Neural cell (in vitro differentiated cells): Measurements from ENCODE around the gene VPS35L. TPM values are rescaled to one million over a fixed set of nuclear protein-coding genes. Genes with fewer than 3 reads are reported as not detected.

ENCODE experiments used
- H2AFZ ChIP-seq: fragments of 200-600, 300-800 bp; sonication (generic), shearing (Covaris generic); 2 replicates; pipeline ENCODE4 v1.6.0; 2014; ENCODE audit warnings: low read depth, mild to moderate bottlenecking, antibody characterized with exemption, low read length, moderate library complexity
- H3F3A ChIP-seq: fragments of 200-600 bp; shearing (Covaris generic); 2 replicates; pipeline ENCODE4 v1.6.1; 2016; ENCODE audit warnings: mild to moderate bottlenecking, moderate library complexity, mixed read lengths, antibody characterized with exemption, low read length; ENCODE audit not compliant: insufficient read depth, poor library complexity, severe bottlenecking
- H3K27ac ChIP-seq: fragments of 200-600, 300-800 bp; sonication (generic), shearing (Covaris generic); 2 replicates; pipeline ENCODE4 v1.5.1; 2014; ENCODE audit warnings: mild to moderate bottlenecking, low read length, moderate library complexity
- H3K27me3 ChIP-seq: fragments of 300-800, 200-600 bp; sonication (generic), shearing (Covaris generic); 2 replicates; pipeline ENCODE4 v1.6.0; 2014; ENCODE audit warnings: mild to moderate bottlenecking, low read depth, low read length, moderate library complexity; ENCODE audit not compliant: insufficient read depth
- H3K36me3 ChIP-seq: fragments of 300-800, 200-600 bp; sonication (generic), shearing (Covaris generic); 2 replicates; pipeline ENCODE4 v1.5.1; 2014; ENCODE audit warnings: mild to moderate bottlenecking, antibody characterized with exemption, low read length, moderate library complexity; ENCODE audit not compliant: insufficient read depth
- H3K4me2 ChIP-seq: fragments of 300-800, 200-600 bp; sonication (generic), shearing (Covaris generic); 2 replicates; pipeline ENCODE4 v1.6.0; 2014; ENCODE audit warnings: mild to moderate bottlenecking, low read length
- H3K4me3 ChIP-seq: fragments of 300-800, 200-600 bp; sonication (generic), shearing (Covaris generic); 2 replicates; pipeline ENCODE4 v1.5.1; 2014; ENCODE audit warnings: mild to moderate bottlenecking, low read length, moderate library complexity
- H3K79me2 ChIP-seq: fragments of 200-600 bp; shearing (Covaris generic); replicated peaks from 2 replicates; pipeline ENCODE4 v1.6.0; 2014; ENCODE audit warnings: mild to moderate bottlenecking, low read length, moderate library complexity; ENCODE audit not compliant: insufficient read depth
- H3K9ac ChIP-seq: fragments of 300-800, 200-600 bp; sonication (generic), shearing (Covaris generic); 2 replicates; pipeline ENCODE4 v1.6.1; 2016; ENCODE audit warnings: mild to moderate bottlenecking, low read length, mixed read lengths
- H3K9me2 ChIP-seq: fragments of 200-600 bp; shearing (Covaris generic); 2 replicates; pipeline ENCODE4 v1.6.1; 2016; ENCODE audit warnings: mild to moderate bottlenecking, low read length, mixed read lengths; ENCODE audit not compliant: insufficient read depth
- H3K9me3 ChIP-seq: fragments of 200-600, 300-800 bp; sonication (generic), shearing (Covaris generic); 2 replicates; pipeline ENCODE4 v1.6.1; 2016; ENCODE audit warnings: mild to moderate bottlenecking, mixed run types, low read length, moderate library complexity, mixed read lengths
- H4K20me1 ChIP-seq: fragments of 200-600 bp; shearing (Covaris generic); 2 replicates; pipeline ENCODE4 v1.6.1; 2016; ENCODE audit warnings: mild to moderate bottlenecking, mixed run types; ENCODE audit not compliant: insufficient read depth
- EP300 ChIP-seq: fragments of 450-650 bp; conservative IDR thresholded peaks from 2 replicates; pipeline ENCODE4 v1.6.1; 2014; ENCODE audit warnings: antibody characterized with exemption, mild to moderate bottlenecking, moderate library complexity; ENCODE audit not compliant: poor library complexity, severe bottlenecking
- EZH2 ChIP-seq: fragments of 200-600, 300-800 bp; shearing (Covaris generic), sonication (generic); IDR thresholded peaks from 2 replicates; pipeline ENCODE4 v1.6.1; 2014; ENCODE audit warnings: antibody characterized with exemption, low read length, borderline replicate concordance, mild to moderate bottlenecking; ENCODE audit not compliant: insufficient read depth, poor library complexity, severe bottlenecking
- MXI1 ChIP-seq: fragments of 450-650 bp; conservative IDR thresholded peaks from 2 replicates; pipeline ENCODE4 v1.6.1; 2014; ENCODE audit warnings: antibody characterized with exemption, mild to moderate bottlenecking; ENCODE audit not compliant: poor library complexity, severe bottlenecking
- POLR2AphosphoS5 ChIP-seq: IDR thresholded peaks from 2 replicates; pipeline ENCODE4 v1.6.1; 2012
- RAD21 ChIP-seq: fragments of 450-650 bp; conservative IDR thresholded peaks from 2 replicates; pipeline ENCODE4 v1.6.1; 2014; ENCODE audit warnings: antibody characterized with exemption, mild to moderate bottlenecking, moderate library complexity
- SMC3 ChIP-seq: fragments of 450-650 bp; conservative IDR thresholded peaks from 2 replicates; pipeline ENCODE4 v1.6.1; 2014; ENCODE audit warnings: antibody characterized with exemption, mild to moderate bottlenecking, moderate library complexity; ENCODE audit not compliant: poor library complexity
- TAF1 ChIP-seq: IDR thresholded peaks from 2 replicates; pipeline ENCODE4 v1.6.1; 2012; ENCODE audit warnings: low read depth
- polyA plus RNA-seq: library from polyadenylated mRNA; depleted of rRNA; stranded (reverse); fragments of >200 nt; gene quantifications from 2 replicates; pipeline ENCODE4 v1.2.3, GENCODE V29; 2014
- TF ChIP-seq, protein P1 (sequence below): fragments of 450-650 bp; IDR thresholded peaks from 2 replicates; pipeline ENCODE4 v1.5.1; 2014; ENCODE audit warnings: antibody characterized with exemption, mild to moderate bottlenecking, moderate library complexity; ENCODE audit not compliant: poor library complexity, severe bottlenecking
- TF ChIP-seq, protein P2 (sequence below): IDR thresholded peaks from 2 replicates; pipeline ENCODE4 v1.6.1; 2012; ENCODE audit warnings: borderline replicate concordance

VPS35L gene
- polyA plus RNA-seq, 1 donor from 2014 or later, result 29.8 TPM

DNA sequence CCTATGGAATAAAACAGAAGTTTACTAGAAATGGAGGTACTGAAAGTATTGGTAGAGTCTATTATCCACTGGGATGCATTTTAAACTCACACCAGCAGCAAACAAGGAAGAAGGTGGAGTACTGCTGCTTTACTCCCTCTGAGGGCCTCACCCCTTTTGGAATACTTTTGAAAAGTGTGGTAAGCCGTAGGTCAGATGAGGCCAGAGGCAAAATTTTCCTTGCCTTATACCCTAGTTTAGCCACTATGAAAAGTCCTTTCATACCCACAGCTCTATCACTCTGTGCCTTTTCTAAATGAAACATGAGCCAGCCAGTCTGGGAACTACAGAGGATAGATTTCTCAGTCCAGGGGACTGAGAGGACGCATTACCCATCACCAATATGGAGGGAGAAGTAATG is 47.6 kb upstream of the VPS35L start:
- no peak for TF ChIP-seq TAF1
- TF ChIP-seq, protein P1, sequence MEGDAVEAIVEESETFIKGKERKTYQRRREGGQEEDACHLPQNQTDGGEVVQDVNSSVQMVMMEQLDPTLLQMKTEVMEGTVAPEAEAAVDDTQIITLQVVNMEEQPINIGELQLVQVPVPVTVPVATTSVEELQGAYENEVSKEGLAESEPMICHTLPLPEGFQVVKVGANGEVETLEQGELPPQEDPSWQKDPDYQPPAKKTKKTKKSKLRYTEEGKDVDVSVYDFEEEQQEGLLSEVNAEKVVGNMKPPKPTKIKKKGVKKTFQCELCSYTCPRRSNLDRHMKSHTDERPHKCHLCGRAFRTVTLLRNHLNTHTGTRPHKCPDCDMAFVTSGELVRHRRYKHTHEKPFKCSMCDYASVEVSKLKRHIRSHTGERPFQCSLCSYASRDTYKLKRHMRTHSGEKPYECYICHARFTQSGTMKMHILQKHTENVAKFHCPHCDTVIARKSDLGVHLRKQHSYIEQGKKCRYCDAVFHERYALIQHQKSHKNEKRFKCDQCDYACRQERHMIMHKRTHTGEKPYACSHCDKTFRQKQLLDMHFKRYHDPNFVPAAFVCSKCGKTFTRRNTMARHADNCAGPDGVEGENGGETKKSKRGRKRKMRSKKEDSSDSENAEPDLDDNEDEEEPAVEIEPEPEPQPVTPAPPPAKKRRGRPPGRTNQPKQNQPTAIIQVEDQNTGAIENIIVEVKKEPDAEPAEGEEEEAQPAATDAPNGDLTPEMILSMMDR, result no peak
- no peak for TF ChIP-seq EZH2
- no peak for TF ChIP-seq RAD21
- no peak for TF ChIP-seq POLR2AphosphoS5
- no peak for TF ChIP-seq EP300
- TF ChIP-seq, protein P2, sequence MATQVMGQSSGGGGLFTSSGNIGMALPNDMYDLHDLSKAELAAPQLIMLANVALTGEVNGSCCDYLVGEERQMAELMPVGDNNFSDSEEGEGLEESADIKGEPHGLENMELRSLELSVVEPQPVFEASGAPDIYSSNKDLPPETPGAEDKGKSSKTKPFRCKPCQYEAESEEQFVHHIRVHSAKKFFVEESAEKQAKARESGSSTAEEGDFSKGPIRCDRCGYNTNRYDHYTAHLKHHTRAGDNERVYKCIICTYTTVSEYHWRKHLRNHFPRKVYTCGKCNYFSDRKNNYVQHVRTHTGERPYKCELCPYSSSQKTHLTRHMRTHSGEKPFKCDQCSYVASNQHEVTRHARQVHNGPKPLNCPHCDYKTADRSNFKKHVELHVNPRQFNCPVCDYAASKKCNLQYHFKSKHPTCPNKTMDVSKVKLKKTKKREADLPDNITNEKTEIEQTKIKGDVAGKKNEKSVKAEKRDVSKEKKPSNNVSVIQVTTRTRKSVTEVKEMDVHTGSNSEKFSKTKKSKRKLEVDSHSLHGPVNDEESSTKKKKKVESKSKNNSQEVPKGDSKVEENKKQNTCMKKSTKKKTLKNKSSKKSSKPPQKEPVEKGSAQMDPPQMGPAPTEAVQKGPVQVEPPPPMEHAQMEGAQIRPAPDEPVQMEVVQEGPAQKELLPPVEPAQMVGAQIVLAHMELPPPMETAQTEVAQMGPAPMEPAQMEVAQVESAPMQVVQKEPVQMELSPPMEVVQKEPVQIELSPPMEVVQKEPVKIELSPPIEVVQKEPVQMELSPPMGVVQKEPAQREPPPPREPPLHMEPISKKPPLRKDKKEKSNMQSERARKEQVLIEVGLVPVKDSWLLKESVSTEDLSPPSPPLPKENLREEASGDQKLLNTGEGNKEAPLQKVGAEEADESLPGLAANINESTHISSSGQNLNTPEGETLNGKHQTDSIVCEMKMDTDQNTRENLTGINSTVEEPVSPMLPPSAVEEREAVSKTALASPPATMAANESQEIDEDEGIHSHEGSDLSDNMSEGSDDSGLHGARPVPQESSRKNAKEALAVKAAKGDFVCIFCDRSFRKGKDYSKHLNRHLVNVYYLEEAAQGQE, result no peak
- TF ChIP-seq MXI1, result no peak
- TF ChIP-seq SMC3, result no peak
- Histone ChIP-seq H3K27me3 (no peaks in the 10 kb centered on the region), H3K4me2 (no peak overlapping the region), H3K36me3 (peaks cover 15% of the 10 kb centered on the region), H3K4me3 (no peak overlapping the region), H3K79me2 (no peaks in the 10 kb centered on the region), H3K9ac (no peak overlapping the region), H3K9me2 (no peaks in the 10 kb centered on the region), H3K27ac (no peak overlapping the region), H3F3A (no peaks in the 10 kb centered on the region), H2AFZ (no peak overlapping the region), H3K9me3 (no peaks in the 10 kb centered on the region), H4K20me1 (no peaks in the 10 kb centered on the region)

DNA sequence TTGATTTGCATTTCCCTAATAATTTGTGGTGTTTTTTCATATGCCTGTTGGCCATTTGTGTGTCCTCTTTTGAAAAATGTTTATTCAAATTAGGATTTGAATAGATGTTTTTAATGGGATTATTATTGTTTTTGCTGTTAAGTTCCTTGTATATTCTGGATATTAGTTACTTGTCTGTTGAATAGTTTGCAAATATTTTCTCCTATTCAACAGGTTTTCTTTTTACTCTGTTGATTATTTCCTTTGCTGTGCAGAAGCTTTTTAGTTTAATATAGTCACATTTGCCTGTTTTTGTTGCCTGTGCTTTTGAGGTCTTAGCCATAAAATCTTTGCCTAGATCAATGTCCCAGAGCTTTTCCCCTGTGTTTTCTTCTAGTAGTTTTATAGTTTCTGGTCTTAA is 43.2 kb upstream of the VPS35L start:
- Histone ChIP-seq H3K36me3 (peaks cover 20% of the 10 kb centered on the region), H4K20me1 (no peaks in the 10 kb centered on the region), H2AFZ (no peak overlapping the region), H3K4me2 (no peak overlapping the region), H3F3A (no peaks in the 10 kb centered on the region), H3K9me3 (no peaks in the 10 kb centered on the region), H3K4me3 (no peak overlapping the region), H3K27ac (no peak overlapping the region), H3K9me2 (no peaks in the 10 kb centered on the region), H3K27me3 (no peaks in the 10 kb centered on the region), H3K9ac (no peak overlapping the region), H3K79me2 (peaks cover 2% of the 10 kb centered on the region)
- TF ChIP-seq EZH2 (no peak), POLR2AphosphoS5 (no peak), EP300 (no peak), RAD21 (no peak), TAF1 (no peak), MXI1 (no peak), SMC3 (no peak)
- TF ChIP-seq, protein P1, result no peak
- TF ChIP-seq, protein P2, result no peak
